GM13976 (cell line): ENCODE measurements around the gene ASF1A.

Experiments
- DNase-seq: peaks from one replicate; pipeline ENCODE4 v3.0.0; 2012; ENCODE audit warnings: low spot score
- in situ Hi-C: fragments of 300-500 bp; cut with MboI; formaldehyde crosslinking; loops from one replicate; pipeline ENCODE4 v1.12.0; 2022; ENCODE audit warnings: low sequenced_read_pairs, mixed read lengths, inconsistent platforms; ENCODE audit not compliant: unreplicated experiment
- TF ChIP-seq, protein P1 (sequence below): IDR thresholded peaks from 2 replicates; pipeline ENCODE4 v1.5.1; 2012; ENCODE audit warnings: borderline replicate concordance, mild to moderate bottlenecking; ENCODE audit not compliant: insufficient read depth; ENCODE audit errors: extremely low read depth, missing control alignments, control extremely low read depth

Gene ASF1A

DNA sequence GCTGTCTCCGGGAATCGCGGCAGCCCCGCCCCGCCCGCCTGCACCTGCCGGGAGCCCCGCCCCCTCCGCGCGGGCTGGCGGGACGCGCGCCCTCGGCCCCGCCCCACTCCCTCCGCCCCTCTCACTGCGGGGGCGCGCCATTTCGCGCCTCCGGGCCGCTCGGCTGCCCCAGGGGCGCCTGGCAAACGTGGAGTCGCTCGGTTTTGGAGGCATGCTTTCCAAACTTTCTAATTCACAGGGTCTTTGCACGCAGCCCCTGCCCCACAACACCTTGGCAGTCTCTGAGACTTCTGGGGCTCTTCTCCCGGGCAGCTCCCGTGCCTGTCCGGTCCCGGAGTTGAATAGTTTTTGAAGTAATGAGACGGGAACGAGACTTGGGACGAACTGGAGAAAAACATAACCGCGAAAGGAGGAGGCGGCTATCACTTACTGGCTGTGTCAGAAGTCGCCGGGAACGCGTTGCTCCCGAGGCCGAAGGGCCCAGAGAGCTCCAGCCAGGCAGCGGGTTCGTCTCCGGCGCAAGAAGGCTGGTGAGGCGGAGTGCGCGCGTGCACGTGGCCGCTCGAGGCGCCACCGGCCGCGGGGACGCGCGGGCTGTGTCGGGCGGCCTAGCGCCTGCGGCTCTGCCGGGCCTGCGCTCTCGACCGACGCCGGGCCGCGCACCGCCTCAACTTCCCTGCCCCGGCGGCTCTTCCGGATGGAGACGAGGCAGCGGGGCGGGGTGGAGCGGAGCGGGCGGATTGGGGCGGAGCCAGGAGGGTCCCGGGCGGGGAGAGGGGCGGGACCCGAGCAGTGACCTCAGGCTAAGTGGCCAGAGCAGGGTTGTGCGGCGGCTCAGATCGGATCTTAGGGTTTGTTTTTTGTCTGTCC lies 40.7 kb downstream of the ASF1A start, which contains the start of gene MCM9:
MCM9 (minus strand) TSS at position 699 of the 870 bp plus-strand sequence. CDS start 3,436 bp downstream, outside the sequence.
- peak; percentile 96 for DNase-seq
- TF ChIP-seq, protein P1, sequence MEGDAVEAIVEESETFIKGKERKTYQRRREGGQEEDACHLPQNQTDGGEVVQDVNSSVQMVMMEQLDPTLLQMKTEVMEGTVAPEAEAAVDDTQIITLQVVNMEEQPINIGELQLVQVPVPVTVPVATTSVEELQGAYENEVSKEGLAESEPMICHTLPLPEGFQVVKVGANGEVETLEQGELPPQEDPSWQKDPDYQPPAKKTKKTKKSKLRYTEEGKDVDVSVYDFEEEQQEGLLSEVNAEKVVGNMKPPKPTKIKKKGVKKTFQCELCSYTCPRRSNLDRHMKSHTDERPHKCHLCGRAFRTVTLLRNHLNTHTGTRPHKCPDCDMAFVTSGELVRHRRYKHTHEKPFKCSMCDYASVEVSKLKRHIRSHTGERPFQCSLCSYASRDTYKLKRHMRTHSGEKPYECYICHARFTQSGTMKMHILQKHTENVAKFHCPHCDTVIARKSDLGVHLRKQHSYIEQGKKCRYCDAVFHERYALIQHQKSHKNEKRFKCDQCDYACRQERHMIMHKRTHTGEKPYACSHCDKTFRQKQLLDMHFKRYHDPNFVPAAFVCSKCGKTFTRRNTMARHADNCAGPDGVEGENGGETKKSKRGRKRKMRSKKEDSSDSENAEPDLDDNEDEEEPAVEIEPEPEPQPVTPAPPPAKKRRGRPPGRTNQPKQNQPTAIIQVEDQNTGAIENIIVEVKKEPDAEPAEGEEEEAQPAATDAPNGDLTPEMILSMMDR = no peak
- in situ Hi-C loops = no loop called here

DNA sequence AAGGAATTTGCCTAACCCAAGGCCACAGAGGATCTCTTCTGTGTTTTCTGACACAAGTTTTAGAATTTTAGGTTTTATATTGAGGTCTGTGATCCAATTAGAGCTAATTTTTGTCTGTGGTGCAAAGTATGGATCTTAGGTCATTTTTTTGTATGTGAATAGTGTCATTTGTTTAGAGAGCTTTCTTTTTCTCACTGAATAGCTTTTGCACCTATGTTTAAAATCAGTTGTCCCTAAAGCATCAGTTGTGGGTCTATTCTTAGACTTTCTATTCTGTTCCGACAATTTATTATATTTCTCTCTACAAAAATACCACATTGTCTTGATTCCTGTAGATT lies 41.3 kb downstream of the ASF1A start:
- TF ChIP-seq, protein P1 = no peak
- in situ Hi-C loops = no loop called here
- DNase-seq = no peak

DNA sequence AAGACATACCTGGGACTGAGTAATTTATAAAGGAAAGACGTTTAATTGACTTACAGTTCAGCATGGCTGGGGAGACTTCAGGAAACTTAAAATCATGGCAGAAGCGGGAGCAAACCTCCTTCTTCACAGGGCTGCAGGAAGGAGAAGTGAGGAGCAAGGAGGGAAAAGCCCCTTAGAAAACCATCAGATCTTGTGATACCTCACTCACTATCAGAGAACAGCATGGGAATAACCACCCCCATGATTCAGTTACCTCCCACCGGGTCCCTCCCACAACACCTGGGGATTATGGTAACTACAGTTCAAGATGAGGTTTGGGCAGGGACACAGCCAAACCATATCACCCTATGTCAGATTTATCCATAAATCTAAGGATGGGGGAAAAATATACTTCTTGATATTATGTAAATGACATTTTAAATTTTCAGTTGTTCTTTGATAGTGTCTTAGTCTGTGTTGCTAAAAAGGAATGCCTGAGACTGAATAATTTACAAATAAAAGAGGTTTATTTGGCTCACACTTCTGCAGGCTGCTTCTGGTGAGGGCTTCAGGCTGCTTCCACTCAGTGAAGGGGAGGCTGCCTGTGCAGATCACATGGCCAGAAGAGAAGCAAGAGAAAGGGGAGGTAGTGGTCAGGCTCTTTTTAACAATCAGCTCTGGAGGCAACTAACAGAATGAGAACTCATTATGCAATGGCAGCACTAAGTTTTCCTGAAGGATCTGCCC lies 42.2 kb downstream of the ASF1A start:
- no peak for DNase-seq
- in situ Hi-C loops = no loop called here
- TF ChIP-seq, protein P1 = no peak

DNA sequence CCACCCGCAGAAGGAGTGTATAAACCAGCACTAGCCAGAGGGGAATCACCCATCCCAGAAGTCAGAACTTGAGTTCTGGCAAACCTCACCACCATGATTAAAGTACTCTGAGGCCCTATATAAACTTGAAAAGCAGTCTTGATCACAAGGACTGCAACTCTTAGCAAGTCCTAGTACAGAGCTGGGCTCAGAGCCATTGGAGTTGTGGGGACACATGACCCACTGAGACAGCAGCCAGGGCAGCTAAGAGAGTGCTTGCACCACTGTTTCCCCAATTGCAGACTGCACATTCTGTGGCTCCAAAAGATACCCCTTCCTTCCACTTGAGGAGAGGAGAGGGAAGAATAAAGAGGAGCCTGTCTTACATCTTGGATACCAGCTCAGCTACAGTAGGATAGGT lies 45.7 kb downstream of the ASF1A start:
- in situ Hi-C loops = no loop called here
- DNase-seq = no peak
- TF ChIP-seq, protein P1 = no peak

DNA sequence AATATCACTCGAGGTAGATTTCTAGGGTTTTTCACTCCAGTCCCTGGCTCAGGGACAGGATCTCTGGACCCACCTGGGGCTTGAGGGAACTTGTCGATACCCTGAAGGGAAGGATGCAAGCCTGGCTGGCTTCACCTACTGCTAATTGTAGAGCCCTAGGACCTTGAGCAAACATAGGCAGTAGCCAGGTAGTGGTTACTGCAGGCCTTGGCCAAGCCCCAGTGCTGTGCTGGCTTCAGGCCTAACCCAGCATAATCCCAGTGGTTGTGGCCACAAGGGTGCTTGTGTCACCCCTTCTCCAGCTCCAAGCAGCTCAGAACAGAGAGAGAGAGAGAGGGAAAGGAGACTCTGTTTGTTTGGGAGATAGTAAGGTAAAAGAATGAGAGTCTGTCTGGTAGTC lies 46.8 kb downstream of the ASF1A start:
- TF ChIP-seq, protein P1 = no peak
- in situ Hi-C loops = no loop called here
- no peak for DNase-seq

DNA sequence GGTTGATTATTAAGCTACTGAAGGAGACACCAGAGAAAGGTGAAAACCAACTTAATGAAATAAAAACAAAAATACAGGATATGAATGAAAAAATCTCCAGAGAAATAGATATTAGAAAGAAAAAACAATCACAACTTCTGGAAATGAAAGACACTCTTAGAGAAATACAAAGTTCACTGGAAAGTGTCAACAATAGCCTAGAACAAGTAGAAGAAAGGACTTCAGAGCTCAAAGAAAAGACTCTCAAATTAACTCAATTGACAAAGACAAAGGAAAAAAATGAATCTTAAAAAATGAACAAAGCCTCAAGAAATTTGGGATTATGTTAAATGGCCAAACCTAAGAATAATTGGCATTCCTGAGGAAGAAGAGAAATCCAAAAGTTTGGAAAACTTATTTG lies 51.3 kb downstream of the ASF1A start:
- TF ChIP-seq, protein P1 = no peak
- in situ Hi-C loops = no loop called here
- DNase-seq = no peak
